Choroid plexus epithelial cell (primary cell): ENCODE results near the gene SNX9.
A peak's percentile ranks its signal among the peaks of the same experiment; 100 is the strongest.

Source experiments
- DNase-seq: peaks from one replicate; pipeline ENCODE4 v3.0.0-alpha.2; 2010; ENCODE audit warnings: low read depth
- H3K4me3 ChIP-seq: 2 replicates; pipeline ENCODE4 v1.5.1; 2011; ENCODE audit warnings: low read depth, mild to moderate bottlenecking, control low read depth, low read length, moderate library complexity
- TF ChIP-seq, protein P1 (sequence below): conservative IDR thresholded peaks from 2 replicates; pipeline ENCODE4 v1.5.1; 2011; ENCODE audit warnings: low read depth, mild to moderate bottlenecking, control low read depth, inconsistent platforms, low read length, moderate library complexity

SNX9 gene

GRCh38 chr6:157822245-157823000 is 623 bp upstream of the SNX9 start:
- no peak for DNase-seq
- TF ChIP-seq, protein P1, sequence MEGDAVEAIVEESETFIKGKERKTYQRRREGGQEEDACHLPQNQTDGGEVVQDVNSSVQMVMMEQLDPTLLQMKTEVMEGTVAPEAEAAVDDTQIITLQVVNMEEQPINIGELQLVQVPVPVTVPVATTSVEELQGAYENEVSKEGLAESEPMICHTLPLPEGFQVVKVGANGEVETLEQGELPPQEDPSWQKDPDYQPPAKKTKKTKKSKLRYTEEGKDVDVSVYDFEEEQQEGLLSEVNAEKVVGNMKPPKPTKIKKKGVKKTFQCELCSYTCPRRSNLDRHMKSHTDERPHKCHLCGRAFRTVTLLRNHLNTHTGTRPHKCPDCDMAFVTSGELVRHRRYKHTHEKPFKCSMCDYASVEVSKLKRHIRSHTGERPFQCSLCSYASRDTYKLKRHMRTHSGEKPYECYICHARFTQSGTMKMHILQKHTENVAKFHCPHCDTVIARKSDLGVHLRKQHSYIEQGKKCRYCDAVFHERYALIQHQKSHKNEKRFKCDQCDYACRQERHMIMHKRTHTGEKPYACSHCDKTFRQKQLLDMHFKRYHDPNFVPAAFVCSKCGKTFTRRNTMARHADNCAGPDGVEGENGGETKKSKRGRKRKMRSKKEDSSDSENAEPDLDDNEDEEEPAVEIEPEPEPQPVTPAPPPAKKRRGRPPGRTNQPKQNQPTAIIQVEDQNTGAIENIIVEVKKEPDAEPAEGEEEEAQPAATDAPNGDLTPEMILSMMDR, result no peak
- H3K4me3 ChIP-seq, result peak overlapping the region; percentile 92

GRCh38 chr6:157823528-157824370 is 703 bp downstream of the SNX9 start:
- peak; percentile 74 for DNase-seq
- peak overlapping the region; percentile 92 for H3K4me3 ChIP-seq
- TF ChIP-seq, protein P1, result no peak

DNA sequence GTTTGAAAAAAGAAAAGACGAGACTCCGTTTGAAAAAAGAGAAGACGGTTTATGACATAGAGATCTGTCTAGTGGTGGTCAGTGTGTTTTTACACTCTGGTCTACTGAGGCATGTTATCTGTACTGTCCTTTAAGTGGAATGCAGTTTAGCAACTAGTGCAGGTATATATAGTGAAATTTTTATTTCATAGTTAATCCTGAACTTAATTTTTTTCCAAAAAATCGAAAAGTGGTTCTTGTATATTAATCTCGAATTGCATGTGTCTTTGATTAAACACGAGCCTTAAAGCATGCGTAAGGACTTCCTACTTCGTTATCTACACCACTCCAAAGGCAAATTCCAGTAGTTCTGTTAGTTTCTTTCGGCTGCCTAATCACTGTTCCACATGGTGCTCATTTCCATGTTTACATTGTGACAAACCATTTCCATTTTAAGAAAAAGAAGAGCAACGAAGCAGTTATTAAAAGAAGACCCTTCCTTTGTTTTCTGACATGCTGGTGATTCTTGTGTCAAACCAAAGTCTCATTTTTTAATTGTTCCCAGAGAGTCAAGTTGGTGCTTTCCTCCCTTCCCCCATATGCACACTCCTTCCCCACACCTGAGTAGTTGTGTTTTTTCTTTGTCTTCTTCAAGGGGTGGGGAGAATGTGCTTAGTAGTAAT is 2.3 kb downstream of the SNX9 start:
- H3K4me3 ChIP-seq, result no peak overlapping the region
- TF ChIP-seq, protein P1, result no peak
- DNase-seq, result no peak

- TF ChIP-seq, protein P1, result no peak
- DNase-seq, result no peak
- no peak overlapping the region for H3K4me3 ChIP-seq
Observed at GRCh38 chr6:157830354-157831017, 7.4 kb downstream of the SNX9 start.

DNA sequence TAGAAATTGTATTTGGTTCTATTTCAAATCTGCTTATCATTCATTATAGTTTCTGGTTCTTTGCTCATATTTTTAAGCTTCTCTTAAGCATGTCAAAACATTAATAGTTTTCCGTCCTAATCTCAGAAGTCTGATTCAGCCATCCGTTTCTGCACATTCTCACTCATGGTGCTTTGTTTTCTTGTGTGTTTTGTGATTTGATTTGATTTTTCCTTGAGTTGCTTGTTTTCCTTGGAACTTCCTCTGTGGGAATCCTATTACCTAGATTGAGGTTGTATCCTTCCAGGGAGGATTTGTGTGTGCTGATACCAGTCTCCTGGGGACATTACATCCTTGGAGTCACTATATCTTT is 7.9 kb downstream of the SNX9 start:
- no peak for DNase-seq
- TF ChIP-seq, protein P1, result no peak
- H3K4me3 ChIP-seq, result no peak overlapping the region

- H3K4me3 ChIP-seq, result no peak overlapping the region
- DNase-seq, result peak; percentile 54
- TF ChIP-seq, protein P1, result no peak
Observed at GRCh38 chr6:157831424-157832249, 8.6 kb downstream of the SNX9 start.
